Measurements from ENCODE around the gene MTHFD2. TPM values are rescaled to one million over a fixed set of nuclear protein-coding genes. Genes with fewer than 3 reads are reported as not detected.
"Not testable (repeated sequence)": the region's sequence is repeated elsewhere in the genome, so short reads cannot be mapped to it uniquely, and the experiment has no call there.

MTHFD2 gene
- total RNA-seq, 3 donors from 2014 or later = 41.6 to 100 (median 56.7) TPM

DNA sequence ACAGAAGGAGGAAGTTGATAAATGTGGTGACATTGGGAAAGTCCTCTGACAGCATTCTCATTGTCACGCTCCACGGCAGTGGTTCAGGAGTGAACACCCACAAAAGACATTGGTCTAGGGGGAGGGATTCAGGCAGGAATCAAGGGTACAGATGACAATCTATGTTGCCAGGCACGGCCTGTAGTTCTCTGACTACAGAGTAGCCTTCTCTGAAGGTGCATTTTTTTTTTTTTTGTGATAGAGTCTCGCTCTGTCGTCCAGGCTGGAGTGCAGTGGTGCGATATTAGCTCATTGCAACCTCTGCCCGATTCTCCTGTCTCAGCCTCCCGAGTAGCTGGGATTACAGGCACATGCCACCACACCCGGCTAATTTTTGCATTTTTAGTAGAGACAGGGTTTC, 12.4 kb upstream of the MTHFD2 start:
- H3K4me1 ChIP-seq = no peaks in the 10 kb centered on the region
- TF ChIP-seq POLR2A (IDR thresholded peaks at IDR 0.05) = no peak
- no peak for TF ChIP-seq POLR2AphosphoS5 (IDR thresholded peaks at IDR 0.05)
- TF ChIP-seq, protein P1, sequence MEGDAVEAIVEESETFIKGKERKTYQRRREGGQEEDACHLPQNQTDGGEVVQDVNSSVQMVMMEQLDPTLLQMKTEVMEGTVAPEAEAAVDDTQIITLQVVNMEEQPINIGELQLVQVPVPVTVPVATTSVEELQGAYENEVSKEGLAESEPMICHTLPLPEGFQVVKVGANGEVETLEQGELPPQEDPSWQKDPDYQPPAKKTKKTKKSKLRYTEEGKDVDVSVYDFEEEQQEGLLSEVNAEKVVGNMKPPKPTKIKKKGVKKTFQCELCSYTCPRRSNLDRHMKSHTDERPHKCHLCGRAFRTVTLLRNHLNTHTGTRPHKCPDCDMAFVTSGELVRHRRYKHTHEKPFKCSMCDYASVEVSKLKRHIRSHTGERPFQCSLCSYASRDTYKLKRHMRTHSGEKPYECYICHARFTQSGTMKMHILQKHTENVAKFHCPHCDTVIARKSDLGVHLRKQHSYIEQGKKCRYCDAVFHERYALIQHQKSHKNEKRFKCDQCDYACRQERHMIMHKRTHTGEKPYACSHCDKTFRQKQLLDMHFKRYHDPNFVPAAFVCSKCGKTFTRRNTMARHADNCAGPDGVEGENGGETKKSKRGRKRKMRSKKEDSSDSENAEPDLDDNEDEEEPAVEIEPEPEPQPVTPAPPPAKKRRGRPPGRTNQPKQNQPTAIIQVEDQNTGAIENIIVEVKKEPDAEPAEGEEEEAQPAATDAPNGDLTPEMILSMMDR (IDR thresholded peaks at IDR 0.05) = no peak
- no peaks in the 10 kb centered on the region for H3K9me3 ChIP-seq
- H3K36me3 ChIP-seq = no peaks in the 10 kb centered on the region
- H3K27ac ChIP-seq = no peak overlapping the region
- H3K27me3 ChIP-seq = no peaks in the 10 kb centered on the region
- intact Hi-C loops (cut with DNase I; ENCODE audit: low total_unique reads) = no loop called here
- H3K4me3 ChIP-seq = no peak overlapping the region
- no peak for DNase-seq (ENCODE audit: low spot score in 2 of 2)

DNA sequence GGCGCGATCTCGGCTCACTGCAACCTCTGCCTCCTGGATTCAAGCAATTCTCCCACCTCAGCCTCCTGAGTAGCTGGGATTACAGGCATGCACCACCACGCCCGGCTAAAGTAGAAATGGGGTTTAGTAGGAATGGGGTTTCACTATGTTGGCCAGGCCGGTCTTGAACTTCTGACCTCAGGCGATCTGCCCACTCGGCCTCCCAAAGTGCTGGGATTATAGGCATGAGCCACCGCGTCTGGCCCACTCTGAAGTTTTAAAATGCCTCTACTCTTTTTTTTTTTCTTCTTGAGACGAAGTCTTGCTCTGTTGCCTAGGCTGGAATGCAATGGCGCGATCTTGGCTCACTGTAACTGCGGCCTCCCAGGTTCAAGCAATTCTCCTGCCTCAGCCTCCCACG, 11.7 kb upstream of the MTHFD2 start:
- H3K4me1 ChIP-seq; H3K9me3 ChIP-seq; H3K4me3 ChIP-seq; H3K27ac ChIP-seq; H3K36me3 ChIP-seq; intact Hi-C loops (cut with DNase I; ENCODE audit: low total_unique reads); H3K27me3 ChIP-seq; DNase-seq (ENCODE audit: low spot score in 2 of 2): not testable (repeated sequence)

DNA sequence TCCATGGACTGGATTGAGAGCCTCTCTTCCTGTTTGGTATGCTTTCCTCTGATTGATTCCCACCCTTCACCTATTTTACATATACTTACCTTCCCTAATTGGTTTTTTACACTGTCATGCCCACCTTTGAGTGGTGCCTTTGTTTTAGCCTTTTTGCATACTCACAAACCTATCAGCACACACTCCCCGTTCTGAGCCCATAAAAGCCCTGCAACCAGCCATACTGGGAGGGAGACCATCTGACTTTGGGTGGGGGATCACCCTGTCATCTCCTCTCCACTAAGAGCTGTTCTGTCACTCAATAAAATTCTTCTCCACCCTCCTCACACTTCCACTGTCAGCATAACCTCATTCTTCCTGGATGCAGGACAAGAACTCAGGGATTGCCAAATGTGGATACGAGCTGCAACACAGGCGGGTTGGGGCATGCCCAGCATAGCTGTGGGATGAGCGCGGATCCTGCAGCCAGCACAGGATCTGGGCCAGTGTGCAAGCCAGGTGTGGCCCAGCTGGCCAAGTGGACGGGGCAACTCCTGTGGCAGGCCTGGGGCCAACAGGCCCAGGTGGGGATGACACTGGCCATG, 10.3 kb upstream of the MTHFD2 start:
- Histone ChIP-seq H3K27me3 (no peaks in the 10 kb centered on the region), H3K36me3 (no peaks in the 10 kb centered on the region), H3K27ac (peak overlapping the region; percentile 64 to 79), H3K4me3 (no peak overlapping the region), H3K9me3 (no peaks in the 10 kb centered on the region), H3K4me1 (no peaks in the 10 kb centered on the region)
- DNase-seq (ENCODE audit: low spot score in 2 of 2) = peak in 1 of 2 donors; percentile 85
- TF ChIP-seq POLR2A (IDR thresholded peaks at IDR 0.05) (no peak), POLR2AphosphoS5 (IDR thresholded peaks at IDR 0.05) (no peak)
- TF ChIP-seq, protein P1 (IDR thresholded peaks at IDR 0.05) = no peak
- intact Hi-C loops (cut with DNase I; ENCODE audit: low total_unique reads) = no loop called here

DNA sequence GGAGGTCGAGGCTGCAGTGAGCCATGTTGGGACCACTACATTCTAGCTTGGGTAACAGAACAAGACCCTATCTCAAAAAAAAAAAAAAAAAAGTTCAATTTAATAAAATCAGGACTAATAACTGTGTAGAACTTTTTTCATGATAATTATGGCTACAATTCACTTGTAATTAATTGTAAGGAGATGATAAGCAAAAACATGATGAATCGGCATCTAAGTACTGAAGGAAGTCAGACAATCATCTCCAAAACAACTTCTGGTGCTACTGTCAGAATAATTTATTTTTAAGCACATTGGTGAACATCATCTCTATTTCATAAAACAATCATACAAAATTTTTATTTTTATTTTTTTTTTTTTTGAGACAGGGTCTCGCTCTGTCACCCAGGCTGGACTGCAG, 9.7 kb upstream of the MTHFD2 start:
- TF ChIP-seq POLR2AphosphoS5 (IDR thresholded peaks at IDR 0.05) (no peak), POLR2A (IDR thresholded peaks at IDR 0.05) (no peak)
- TF ChIP-seq, protein P1 (IDR thresholded peaks at IDR 0.05) = no peak
- Histone ChIP-seq H3K36me3 (no peaks in the 10 kb centered on the region), H3K27ac (no peak overlapping the region), H3K4me3 (no peak overlapping the region), H3K4me1 (no peaks in the 10 kb centered on the region), H3K9me3 (no peaks in the 10 kb centered on the region), H3K27me3 (no peaks in the 10 kb centered on the region)
- intact Hi-C loops (cut with DNase I; ENCODE audit: low total_unique reads) = no loop called here
- DNase-seq (ENCODE audit: low spot score in 2 of 2) = no peak

DNA sequence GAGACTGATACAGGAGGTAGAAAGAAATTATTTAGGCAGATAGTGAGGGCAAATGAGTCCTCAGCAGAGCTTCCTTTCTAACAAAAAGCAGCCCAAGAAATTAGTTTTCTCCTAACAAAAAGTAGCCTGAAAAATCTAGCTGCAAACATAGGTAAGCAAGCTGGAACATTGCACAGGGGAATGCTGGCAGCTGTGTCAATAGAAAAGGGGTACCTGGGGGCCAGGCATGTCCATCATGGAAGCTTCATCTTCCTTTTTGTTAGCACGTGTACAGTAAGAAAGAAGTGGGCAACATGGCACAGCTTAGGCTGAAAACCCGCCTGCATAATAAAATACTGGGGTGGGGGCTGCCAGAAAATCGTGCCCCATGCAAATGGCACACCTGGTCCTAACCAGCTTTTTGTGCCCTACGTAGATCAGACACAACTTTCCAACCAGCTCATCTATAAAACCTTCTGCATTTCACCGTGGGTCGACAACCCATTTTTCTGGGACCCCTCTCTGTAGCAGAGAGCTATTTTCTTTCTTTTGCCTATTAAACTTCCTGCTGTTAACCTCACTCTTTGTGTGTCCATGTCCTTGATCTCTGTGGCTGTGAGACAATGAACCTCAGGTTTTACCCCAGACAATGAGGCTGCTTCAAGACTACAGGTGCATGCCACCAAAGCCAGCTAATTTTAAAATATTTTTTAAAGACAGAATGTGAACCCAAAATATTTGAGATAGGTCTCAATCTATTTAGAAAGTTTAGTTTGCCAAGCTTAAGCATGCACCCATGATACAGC, 6.6 kb upstream of the MTHFD2 start:
- Histone ChIP-seq H3K4me1 (no peaks in the 10 kb centered on the region), H3K9me3 (no peaks in the 10 kb centered on the region), H3K27ac (no peak overlapping the region), H3K4me3 (no peak overlapping the region), H3K36me3 (no peaks in the 10 kb centered on the region), H3K27me3 (no peaks in the 10 kb centered on the region)
- TF ChIP-seq, protein P1 (IDR thresholded peaks at IDR 0.05) = no peak
- TF ChIP-seq POLR2A (IDR thresholded peaks at IDR 0.05) = no peak
- TF ChIP-seq POLR2AphosphoS5 (IDR thresholded peaks at IDR 0.05) = no peak
- intact Hi-C loops (cut with DNase I; ENCODE audit: low total_unique reads) = no loop called here
- no peak for DNase-seq (ENCODE audit: low spot score in 2 of 2)
